ENCODE data around the gene DGKI.

DNA sequence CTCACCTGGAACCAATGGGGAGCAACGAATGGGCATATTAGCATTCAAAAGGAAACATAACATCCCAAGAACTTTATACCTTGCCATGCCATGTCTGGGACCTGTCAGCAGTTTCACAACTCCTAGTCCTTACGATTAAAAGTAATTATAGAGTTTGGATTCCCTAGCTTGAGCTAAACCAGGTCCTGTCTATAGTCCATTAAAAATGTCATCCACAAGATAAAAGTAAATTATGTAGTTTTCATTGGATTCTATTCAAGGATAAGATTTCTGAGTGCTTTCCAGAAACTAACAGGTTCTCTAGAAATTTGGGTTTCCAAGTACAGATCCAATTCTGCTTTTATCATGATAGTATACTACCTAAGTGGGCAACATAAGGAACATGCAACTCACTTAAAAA is 339.7 kb downstream of the DGKI start:
- TF ChIP-seq, protein P1, sequence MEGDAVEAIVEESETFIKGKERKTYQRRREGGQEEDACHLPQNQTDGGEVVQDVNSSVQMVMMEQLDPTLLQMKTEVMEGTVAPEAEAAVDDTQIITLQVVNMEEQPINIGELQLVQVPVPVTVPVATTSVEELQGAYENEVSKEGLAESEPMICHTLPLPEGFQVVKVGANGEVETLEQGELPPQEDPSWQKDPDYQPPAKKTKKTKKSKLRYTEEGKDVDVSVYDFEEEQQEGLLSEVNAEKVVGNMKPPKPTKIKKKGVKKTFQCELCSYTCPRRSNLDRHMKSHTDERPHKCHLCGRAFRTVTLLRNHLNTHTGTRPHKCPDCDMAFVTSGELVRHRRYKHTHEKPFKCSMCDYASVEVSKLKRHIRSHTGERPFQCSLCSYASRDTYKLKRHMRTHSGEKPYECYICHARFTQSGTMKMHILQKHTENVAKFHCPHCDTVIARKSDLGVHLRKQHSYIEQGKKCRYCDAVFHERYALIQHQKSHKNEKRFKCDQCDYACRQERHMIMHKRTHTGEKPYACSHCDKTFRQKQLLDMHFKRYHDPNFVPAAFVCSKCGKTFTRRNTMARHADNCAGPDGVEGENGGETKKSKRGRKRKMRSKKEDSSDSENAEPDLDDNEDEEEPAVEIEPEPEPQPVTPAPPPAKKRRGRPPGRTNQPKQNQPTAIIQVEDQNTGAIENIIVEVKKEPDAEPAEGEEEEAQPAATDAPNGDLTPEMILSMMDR (conservative IDR thresholded peaks at IDR 0.05): no peak
- no peak for TF ChIP-seq EZH2 (IDR thresholded peaks at IDR 0.05; ENCODE audit: low read depth)
